GM23338 (cell line): ENCODE measurements around the gene WDR33. TPM values are rescaled to one million over a fixed set of nuclear protein-coding genes. Genes with fewer than 3 reads are reported as not detected.

ENCODE experiments used
- ATAC-seq: fragments of 200-7000 bp; cut with Tn5 transposase; 3 replicates; pipeline ENCODE4 v1.9.1; 2020
- DNase-seq: peaks from one replicate; pipeline ENCODE4 v3.0.0-alpha.2; 2015; ENCODE audit warnings: low spot score
- H2AFZ ChIP-seq: fragments of 200-600 bp; sonication (generic); 2 replicates; pipeline ENCODE4 v1.8.0; 2016; ENCODE audit warnings: antibody characterized with exemption, mild to moderate bottlenecking, moderate library complexity
- H3F3A ChIP-seq: fragments of 200-600 bp; sonication (generic); replicated peaks from 2 replicates; pipeline ENCODE4 v1.8.0; 2017; ENCODE audit warnings: antibody characterized with exemption, mixed run types, low read depth
- H3K27ac ChIP-seq: fragments of 200-600 bp; sonication (generic); 2 replicates; pipeline ENCODE4 v1.6.1; 2016; ENCODE audit warnings: low read depth
- H3K27me3 ChIP-seq: fragments of 200-600 bp; sonication (generic); 2 replicates; pipeline ENCODE4 v1.8.0; 2016; ENCODE audit warnings: mild to moderate bottlenecking, mixed run types, moderate library complexity; ENCODE audit not compliant: insufficient read depth
- H3K36me3 ChIP-seq: fragments of 200-600 bp; sonication (generic); 2 replicates; pipeline ENCODE4 v1.8.0; 2016; ENCODE audit warnings: mild to moderate bottlenecking; ENCODE audit not compliant: insufficient read depth
- H3K4me1 ChIP-seq: fragments of 200-600 bp; sonication (generic); 2 replicates; pipeline ENCODE4 v1.8.0; 2016; ENCODE audit warnings: mild to moderate bottlenecking, moderate library complexity; ENCODE audit not compliant: insufficient read depth
- H3K4me2 ChIP-seq: fragments of 200-600 bp; sonication (generic); 2 replicates; pipeline ENCODE4 v1.7.1; 2017; ENCODE audit warnings: mixed run types
- H3K4me3 ChIP-seq: fragments of 200-600 bp; sonication (generic); 2 replicates; pipeline ENCODE4 v1.6.1; 2016; ENCODE audit warnings: mixed run types
- H3K79me2 ChIP-seq: fragments of 200-600 bp; sonication (generic); replicated peaks from 2 replicates; pipeline ENCODE4 v1.8.0; 2017; ENCODE audit warnings: mild to moderate bottlenecking; ENCODE audit not compliant: insufficient read depth
- H3K9me2 ChIP-seq: fragments of 200-600 bp; sonication (generic); 2 replicates; pipeline ENCODE4 v1.8.0; 2017; ENCODE audit not compliant: insufficient read depth
- H4K20me1 ChIP-seq: fragments of 200-600 bp; sonication (generic); replicated peaks from 2 replicates; pipeline ENCODE4 v1.8.0; 2017; ENCODE audit warnings: mild to moderate bottlenecking; ENCODE audit not compliant: insufficient read depth
- H3K27ac Mint-ChIP-seq: 2 replicates; pipeline ENCODE4 v1.8.0; 2020; ENCODE audit warnings: inconsistent platforms, mild to moderate bottlenecking, moderate library complexity, mixed read lengths
- H3K27me3 Mint-ChIP-seq: 3 replicates; pipeline ENCODE4 v1.8.0; 2022; ENCODE audit warnings: low read depth, mild to moderate bottlenecking, moderate library complexity, mixed read lengths, inconsistent platforms; ENCODE audit not compliant: insufficient read depth, poor library complexity
- H3K36me3 Mint-ChIP-seq: 3 replicates; pipeline ENCODE4 v1.8.0; 2021; ENCODE audit warnings: low read depth, mild to moderate bottlenecking, inconsistent platforms, moderate library complexity, mixed read lengths
- H3K4me1 Mint-ChIP-seq: 3 replicates; pipeline ENCODE4 v1.8.0; 2020; ENCODE audit warnings: mild to moderate bottlenecking, inconsistent platforms, mixed read lengths
- H3K4me3 Mint-ChIP-seq: 3 replicates; pipeline ENCODE4 v1.8.0; 2021; ENCODE audit warnings: moderate library complexity, mild to moderate bottlenecking, inconsistent platforms, mixed read lengths
- H3K9me3 Mint-ChIP-seq: 3 replicates; pipeline ENCODE4 v1.8.0; 2020; ENCODE audit warnings: moderate library complexity, mild to moderate bottlenecking, inconsistent platforms, mixed read lengths
- CREB1 ChIP-seq: fragments of 250-450 bp; sonication (Bioruptor Pico); IDR thresholded peaks from 2 replicates; pipeline ENCODE4 v1.5.0; 2020; ENCODE audit warnings: low read depth, mild to moderate bottlenecking, moderate library complexity
- EZH2phosphoT487 ChIP-seq: fragments of 200-600 bp; sonication (generic); IDR thresholded peaks from one replicate; pipeline ENCODE4 v1.8.1; 2018; ENCODE audit warnings: antibody characterized with exemption; ENCODE audit not compliant: unreplicated experiment
- JUNB ChIP-seq: IDR thresholded peaks from one replicate; pipeline ENCODE4 v1.6.1; 2016; ENCODE audit warnings: antibody characterized with exemption; ENCODE audit not compliant: unreplicated experiment
- NANOG ChIP-seq: IDR thresholded peaks from 2 replicates; pipeline ENCODE4 v1.6.1; 2016; ENCODE audit warnings: antibody characterized with exemption, borderline replicate concordance
- POLR2AphosphoS5 ChIP-seq: IDR thresholded peaks from 2 replicates; pipeline ENCODE4 v1.6.1; 2016; ENCODE audit warnings: antibody characterized with exemption, low read depth
- STAT1 ChIP-seq: IDR thresholded peaks from one replicate; pipeline ENCODE4 v1.6.1; 2016; ENCODE audit warnings: antibody characterized with exemption; ENCODE audit not compliant: unreplicated experiment
- ZNF114 ChIP-seq: fragments of 250-450 bp; sonication (Bioruptor Pico); IDR thresholded peaks from 2 replicates; pipeline ENCODE4 v1.5.0; 2020; ENCODE audit warnings: mild to moderate bottlenecking, moderate library complexity
- ZNF331 ChIP-seq: fragments of 250-450 bp; sonication (Bioruptor Pico); IDR thresholded peaks from 2 replicates; pipeline ENCODE4 v1.5.0; 2020; ENCODE audit warnings: low read depth, mild to moderate bottlenecking, moderate library complexity
- polyA plus RNA-seq: library from polyadenylated mRNA; unstranded; fragments of >200 nt; fragmentation: Nextera tagmentation; extraction: Ambion mirVana; gene quantifications from 2 replicates; pipeline ENCODE4 v1.2.1, GENCODE V29; 2016
- total RNA-seq: library from RNA; depleted of rRNA; stranded (reverse); fragments of >200 nt; shearing (Covaris generic); gene quantifications from 2 replicates; pipeline ENCODE4 v1.2.3, GENCODE V29; 2014
- TF ChIP-seq, protein P1 (sequence below): fragments of 250-450 bp; sonication (Bioruptor Pico); IDR thresholded peaks from 2 replicates; pipeline ENCODE4 v1.5.0; 2020; ENCODE audit warnings: mild to moderate bottlenecking, moderate library complexity
- TF ChIP-seq, protein P2 (sequence below): IDR thresholded peaks from one replicate; pipeline ENCODE4 v1.6.1; 2018; ENCODE audit warnings: antibody characterized with exemption; ENCODE audit not compliant: unreplicated experiment
- TF ChIP-seq, protein P3 (sequence below): IDR thresholded peaks from 2 replicates; pipeline ENCODE4 v1.6.1; 2016; ENCODE audit warnings: antibody characterized with exemption
- TF ChIP-seq, protein P4 (sequence below), 2 experiments: fragments of 200-600 bp in 1 of 2; sonication (generic) in 1 of 2; conservative IDR thresholded peaks; 2 replicates each; pipeline versions ENCODE4 v1.5.1 to v1.6.1; 2016 to 2017; ENCODE audit warnings: antibody characterized with exemption in 2 of 2, low read depth in 2 of 2, mild to moderate bottlenecking in 2 of 2, moderate library complexity in 1 of 2

The WDR33 gene
- total and polyA plus RNA-seq, 2 experiments from 2014 or later, result 37.2 to 54.7 TPM

DNA sequence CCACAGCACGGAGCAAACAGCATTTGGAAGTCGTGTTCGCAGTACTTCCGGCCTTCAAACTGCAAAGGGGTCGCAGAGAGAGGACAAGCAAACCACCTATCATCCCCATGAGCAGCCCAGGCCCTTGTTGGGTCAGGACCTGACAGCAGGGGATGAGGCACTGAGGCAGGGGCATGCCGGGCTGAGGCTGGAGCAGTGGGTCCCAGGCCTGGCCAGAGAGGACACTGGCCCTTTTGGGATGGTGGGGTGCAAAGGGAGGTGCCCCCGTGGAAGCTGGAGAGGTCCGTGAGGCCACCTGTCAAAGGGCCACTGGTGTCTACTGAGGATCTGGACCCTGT is 156.2 kb downstream of the WDR33 start (continued):
- TF ChIP-seq, protein P1, sequence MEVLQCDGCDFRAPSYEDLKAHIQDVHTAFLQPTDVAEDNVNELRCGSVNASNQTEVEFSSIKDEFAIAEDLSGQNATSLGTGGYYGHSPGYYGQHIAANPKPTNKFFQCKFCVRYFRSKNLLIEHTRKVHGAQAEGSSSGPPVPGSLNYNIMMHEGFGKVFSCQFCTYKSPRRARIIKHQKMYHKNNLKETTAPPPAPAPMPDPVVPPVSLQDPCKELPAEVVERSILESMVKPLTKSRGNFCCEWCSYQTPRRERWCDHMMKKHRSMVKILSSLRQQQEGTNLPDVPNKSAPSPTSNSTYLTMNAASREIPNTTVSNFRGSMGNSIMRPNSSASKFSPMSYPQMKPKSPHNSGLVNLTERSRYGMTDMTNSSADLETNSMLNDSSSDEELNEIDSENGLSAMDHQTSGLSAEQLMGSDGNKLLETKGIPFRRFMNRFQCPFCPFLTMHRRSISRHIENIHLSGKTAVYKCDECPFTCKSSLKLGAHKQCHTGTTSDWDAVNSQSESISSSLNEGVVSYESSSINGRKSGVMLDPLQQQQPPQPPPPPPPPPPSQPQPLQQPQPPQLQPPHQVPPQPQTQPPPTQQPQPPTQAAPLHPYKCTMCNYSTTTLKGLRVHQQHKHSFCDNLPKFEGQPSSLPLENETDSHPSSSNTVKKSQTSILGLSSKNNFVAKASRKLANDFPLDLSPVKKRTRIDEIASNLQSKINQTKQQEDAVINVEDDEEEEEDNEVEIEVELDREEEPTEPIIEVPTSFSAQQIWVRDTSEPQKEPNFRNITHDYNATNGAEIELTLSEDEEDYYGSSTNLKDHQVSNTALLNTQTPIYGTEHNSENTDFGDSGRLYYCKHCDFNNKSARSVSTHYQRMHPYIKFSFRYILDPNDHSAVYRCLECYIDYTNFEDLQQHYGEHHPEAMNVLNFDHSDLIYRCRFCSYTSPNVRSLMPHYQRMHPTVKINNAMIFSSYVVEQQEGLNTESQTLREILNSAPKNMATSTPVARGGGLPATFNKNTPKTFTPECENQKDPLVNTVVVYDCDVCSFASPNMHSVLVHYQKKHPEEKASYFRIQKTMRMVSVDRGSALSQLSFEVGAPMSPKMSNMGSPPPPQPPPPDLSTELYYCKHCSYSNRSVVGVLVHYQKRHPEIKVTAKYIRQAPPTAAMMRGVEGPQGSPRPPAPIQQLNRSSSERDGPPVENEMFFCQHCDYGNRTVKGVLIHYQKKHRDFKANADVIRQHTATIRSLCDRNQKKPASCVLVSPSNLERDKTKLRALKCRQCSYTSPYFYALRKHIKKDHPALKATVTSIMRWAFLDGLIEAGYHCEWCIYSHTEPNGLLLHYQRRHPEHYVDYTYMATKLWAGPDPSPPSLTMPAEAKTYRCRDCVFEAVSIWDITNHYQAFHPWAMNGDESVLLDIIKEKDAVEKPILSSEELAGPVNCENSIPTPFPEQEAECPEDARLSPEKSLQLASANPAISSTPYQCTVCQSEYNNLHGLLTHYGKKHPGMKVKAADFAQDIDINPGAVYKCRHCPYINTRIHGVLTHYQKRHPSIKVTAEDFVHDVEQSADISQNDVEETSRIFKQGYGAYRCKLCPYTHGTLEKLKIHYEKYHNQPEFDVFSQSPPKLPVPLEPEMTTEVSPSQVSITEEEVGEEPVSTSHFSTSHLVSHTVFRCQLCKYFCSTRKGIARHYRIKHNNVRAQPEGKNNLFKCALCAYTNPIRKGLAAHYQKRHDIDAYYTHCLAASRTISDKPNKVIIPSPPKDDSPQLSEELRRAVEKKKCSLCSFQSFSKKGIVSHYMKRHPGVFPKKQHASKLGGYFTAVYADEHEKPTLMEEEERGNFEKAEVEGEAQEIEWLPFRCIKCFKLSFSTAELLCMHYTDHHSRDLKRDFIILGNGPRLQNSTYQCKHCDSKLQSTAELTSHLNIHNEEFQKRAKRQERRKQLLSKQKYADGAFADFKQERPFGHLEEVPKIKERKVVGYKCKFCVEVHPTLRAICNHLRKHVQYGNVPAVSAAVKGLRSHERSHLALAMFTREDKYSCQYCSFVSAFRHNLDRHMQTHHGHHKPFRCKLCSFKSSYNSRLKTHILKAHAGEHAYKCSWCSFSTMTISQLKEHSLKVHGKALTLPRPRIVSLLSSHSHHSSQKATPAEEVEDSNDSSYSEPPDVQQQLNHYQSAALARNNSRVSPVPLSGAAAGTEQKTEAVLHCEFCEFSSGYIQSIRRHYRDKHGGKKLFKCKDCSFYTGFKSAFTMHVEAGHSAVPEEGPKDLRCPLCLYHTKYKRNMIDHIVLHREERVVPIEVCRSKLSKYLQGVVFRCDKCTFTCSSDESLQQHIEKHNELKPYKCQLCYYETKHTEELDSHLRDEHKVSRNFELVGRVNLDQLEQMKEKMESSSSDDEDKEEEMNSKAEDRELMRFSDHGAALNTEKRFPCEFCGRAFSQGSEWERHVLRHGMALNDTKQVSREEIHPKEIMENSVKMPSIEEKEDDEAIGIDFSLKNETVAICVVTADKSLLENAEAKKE, result no peak
- no peak for TF ChIP-seq POLR2AphosphoS5

DNA sequence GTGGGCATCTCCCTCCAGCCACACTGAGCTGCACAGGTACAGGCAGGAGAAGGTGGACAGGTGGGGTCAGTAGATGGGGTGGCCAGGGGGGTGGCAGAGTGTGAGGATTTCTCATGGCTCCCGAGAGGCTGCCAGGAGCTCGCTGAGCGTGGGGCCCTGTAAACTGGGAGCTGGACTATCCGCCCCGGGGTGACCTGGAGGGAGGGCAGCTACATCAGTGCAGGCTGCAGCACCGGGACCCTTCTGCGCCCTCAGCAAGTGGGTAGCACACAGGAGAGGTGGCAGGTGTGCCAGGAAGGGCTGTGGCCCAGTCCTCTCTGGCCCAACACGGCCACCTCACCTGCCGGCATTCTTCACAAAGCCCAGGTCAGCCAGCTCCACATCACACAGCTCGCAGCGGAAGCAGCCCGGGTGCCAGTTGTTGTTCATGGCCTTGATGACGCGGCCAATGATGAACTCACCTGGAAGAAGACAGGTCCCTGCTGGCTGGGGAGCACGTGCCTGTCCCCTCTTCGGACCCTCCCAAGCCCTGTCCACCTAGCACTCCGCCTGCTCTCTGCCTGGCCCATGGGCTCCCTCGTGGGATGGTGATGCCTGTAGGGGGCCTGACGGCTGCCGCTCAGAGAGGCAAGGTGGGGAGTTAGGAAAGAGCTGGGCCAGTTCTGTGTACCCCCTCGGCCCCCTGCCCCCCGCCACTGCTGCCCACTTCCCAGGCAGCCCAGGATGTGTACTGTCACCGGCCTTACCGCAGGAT is 156.7 kb downstream of the WDR33 start:
- H2AFZ ChIP-seq, result no peak overlapping the region
- no peaks in the 10 kb centered on the region for H3K27me3 ChIP-seq
- peaks cover 8% of the 10 kb centered on the region for H3K4me1 Mint-ChIP-seq
- H3K4me3 Mint-ChIP-seq, result no peak overlapping the region
- H3K27ac Mint-ChIP-seq, result no peak overlapping the region
- peaks cover 22% of the 10 kb centered on the region for H3K27me3 Mint-ChIP-seq
- H3K79me2 ChIP-seq, result no peaks in the 10 kb centered on the region
- H3K36me3 ChIP-seq, result no peaks in the 10 kb centered on the region
- no peaks in the 10 kb centered on the region for H3K9me3 Mint-ChIP-seq
- ATAC-seq, result no peak
- no peaks in the 10 kb centered on the region; the same call in 2 of the 3 replicates for H3K36me3 Mint-ChIP-seq
- DNase-seq, result no peak
- no peaks in the 10 kb centered on the region for H3F3A ChIP-seq
- H3K9me2 ChIP-seq, result no peaks in the 10 kb centered on the region
- H4K20me1 ChIP-seq, result no peaks in the 10 kb centered on the region; the same call in 1 of the 2 replicates
- no peak overlapping the region for H3K27ac ChIP-seq
- H3K4me1 ChIP-seq, result no peaks in the 10 kb centered on the region
- no peak overlapping the region for H3K4me3 ChIP-seq
- no peak overlapping the region for H3K4me2 ChIP-seq
- TF ChIP-seq, protein P2, sequence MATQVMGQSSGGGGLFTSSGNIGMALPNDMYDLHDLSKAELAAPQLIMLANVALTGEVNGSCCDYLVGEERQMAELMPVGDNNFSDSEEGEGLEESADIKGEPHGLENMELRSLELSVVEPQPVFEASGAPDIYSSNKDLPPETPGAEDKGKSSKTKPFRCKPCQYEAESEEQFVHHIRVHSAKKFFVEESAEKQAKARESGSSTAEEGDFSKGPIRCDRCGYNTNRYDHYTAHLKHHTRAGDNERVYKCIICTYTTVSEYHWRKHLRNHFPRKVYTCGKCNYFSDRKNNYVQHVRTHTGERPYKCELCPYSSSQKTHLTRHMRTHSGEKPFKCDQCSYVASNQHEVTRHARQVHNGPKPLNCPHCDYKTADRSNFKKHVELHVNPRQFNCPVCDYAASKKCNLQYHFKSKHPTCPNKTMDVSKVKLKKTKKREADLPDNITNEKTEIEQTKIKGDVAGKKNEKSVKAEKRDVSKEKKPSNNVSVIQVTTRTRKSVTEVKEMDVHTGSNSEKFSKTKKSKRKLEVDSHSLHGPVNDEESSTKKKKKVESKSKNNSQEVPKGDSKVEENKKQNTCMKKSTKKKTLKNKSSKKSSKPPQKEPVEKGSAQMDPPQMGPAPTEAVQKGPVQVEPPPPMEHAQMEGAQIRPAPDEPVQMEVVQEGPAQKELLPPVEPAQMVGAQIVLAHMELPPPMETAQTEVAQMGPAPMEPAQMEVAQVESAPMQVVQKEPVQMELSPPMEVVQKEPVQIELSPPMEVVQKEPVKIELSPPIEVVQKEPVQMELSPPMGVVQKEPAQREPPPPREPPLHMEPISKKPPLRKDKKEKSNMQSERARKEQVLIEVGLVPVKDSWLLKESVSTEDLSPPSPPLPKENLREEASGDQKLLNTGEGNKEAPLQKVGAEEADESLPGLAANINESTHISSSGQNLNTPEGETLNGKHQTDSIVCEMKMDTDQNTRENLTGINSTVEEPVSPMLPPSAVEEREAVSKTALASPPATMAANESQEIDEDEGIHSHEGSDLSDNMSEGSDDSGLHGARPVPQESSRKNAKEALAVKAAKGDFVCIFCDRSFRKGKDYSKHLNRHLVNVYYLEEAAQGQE, result no peak
- TF ChIP-seq ZNF331 (CRISPR knock-in tag) (no peak), STAT1 (no peak), CREB1 (CRISPR knock-in tag) (no peak), NANOG (no peak), JUNB (no peak), EZH2phosphoT487 (no peak), ZNF114 (CRISPR knock-in tag) (no peak)
- TF ChIP-seq, protein P3, sequence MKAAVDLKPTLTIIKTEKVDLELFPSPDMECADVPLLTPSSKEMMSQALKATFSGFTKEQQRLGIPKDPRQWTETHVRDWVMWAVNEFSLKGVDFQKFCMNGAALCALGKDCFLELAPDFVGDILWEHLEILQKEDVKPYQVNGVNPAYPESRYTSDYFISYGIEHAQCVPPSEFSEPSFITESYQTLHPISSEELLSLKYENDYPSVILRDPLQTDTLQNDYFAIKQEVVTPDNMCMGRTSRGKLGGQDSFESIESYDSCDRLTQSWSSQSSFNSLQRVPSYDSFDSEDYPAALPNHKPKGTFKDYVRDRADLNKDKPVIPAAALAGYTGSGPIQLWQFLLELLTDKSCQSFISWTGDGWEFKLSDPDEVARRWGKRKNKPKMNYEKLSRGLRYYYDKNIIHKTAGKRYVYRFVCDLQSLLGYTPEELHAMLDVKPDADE, result no peak
- TF ChIP-seq, protein P4, sequence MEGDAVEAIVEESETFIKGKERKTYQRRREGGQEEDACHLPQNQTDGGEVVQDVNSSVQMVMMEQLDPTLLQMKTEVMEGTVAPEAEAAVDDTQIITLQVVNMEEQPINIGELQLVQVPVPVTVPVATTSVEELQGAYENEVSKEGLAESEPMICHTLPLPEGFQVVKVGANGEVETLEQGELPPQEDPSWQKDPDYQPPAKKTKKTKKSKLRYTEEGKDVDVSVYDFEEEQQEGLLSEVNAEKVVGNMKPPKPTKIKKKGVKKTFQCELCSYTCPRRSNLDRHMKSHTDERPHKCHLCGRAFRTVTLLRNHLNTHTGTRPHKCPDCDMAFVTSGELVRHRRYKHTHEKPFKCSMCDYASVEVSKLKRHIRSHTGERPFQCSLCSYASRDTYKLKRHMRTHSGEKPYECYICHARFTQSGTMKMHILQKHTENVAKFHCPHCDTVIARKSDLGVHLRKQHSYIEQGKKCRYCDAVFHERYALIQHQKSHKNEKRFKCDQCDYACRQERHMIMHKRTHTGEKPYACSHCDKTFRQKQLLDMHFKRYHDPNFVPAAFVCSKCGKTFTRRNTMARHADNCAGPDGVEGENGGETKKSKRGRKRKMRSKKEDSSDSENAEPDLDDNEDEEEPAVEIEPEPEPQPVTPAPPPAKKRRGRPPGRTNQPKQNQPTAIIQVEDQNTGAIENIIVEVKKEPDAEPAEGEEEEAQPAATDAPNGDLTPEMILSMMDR (conservative IDR thresholded peaks at IDR 0.05; ENCODE audit: low read depth in 2 of 2), result no peak
